ENCODE results near the gene HAT1.

GRCh38 chr2:171960570-171960969 lies 38.3 kb downstream of the HAT1 start:
- TF ChIP-seq HNF4A (conservative IDR thresholded peaks at IDR 0.05) (no peak), MAX (IDR thresholded peaks at IDR 0.05) (no peak), CTCF (IDR thresholded peaks at IDR 0.05; ENCODE audit: low read depth, low read length, missing input control) (no peak), ZBTB33 (IDR thresholded peaks at IDR 0.05) (no peak), REST (IDR thresholded peaks at IDR 0.05) (no peak), ATF3 (IDR thresholded peaks at IDR 0.05) (no peak)

Data from liver (tissue), 3 donors.